Sigmoid colon (tissue), 4 donors: ENCODE data around the gene POU2F3.

Experiments used
- POLR2A ChIP-seq, 2 donors: fragments of 450-650 bp; IDR thresholded peaks; one replicate each; pipeline ENCODE4 v1.6.1; 2016; ENCODE audit warnings: antibody characterized with exemption in 2 of 2, mild to moderate bottlenecking in 2 of 2, moderate library complexity in 2 of 2
- POLR2AphosphoS5 ChIP-seq, 4 donors: sonication (generic); formaldehyde crosslinking; IDR thresholded peaks; one replicate each; pipeline ENCODE4 v1.6.1; 2017; ENCODE audit warnings: antibody characterized with exemption in 4 of 4
- TF ChIP-seq, protein P1 (sequence below), 4 experiments: fragments of 450-650 bp in 3 of 4; fragments of 200-600 bp in 1 of 4; IDR thresholded peaks; one replicate each; pipeline ENCODE4 v1.5.1; 2016 to 2019; ENCODE audit warnings: antibody characterized with exemption in 4 of 4, mild to moderate bottlenecking in 3 of 4, moderate library complexity in 2 of 4

DNA sequence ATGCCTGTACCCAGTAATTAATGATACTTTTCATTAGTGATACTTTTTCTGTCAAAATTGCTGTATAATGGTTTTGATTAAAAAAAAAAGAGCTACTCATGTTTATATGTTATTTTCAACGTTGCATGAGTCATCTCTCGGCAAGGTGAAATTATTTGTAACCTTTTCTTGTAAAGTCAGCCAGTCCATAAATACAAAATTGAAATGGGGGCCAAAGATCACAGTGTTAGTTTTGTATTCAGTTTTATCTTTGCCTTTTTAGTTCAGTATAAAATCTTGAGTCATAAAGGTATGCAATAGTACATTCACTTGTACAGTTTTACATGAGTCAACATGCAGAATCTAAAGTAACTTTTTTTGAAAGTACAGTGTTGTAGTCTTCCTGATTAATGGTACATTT lies 100.6 kb downstream of the POU2F3 start:
- TF ChIP-seq, protein P1, sequence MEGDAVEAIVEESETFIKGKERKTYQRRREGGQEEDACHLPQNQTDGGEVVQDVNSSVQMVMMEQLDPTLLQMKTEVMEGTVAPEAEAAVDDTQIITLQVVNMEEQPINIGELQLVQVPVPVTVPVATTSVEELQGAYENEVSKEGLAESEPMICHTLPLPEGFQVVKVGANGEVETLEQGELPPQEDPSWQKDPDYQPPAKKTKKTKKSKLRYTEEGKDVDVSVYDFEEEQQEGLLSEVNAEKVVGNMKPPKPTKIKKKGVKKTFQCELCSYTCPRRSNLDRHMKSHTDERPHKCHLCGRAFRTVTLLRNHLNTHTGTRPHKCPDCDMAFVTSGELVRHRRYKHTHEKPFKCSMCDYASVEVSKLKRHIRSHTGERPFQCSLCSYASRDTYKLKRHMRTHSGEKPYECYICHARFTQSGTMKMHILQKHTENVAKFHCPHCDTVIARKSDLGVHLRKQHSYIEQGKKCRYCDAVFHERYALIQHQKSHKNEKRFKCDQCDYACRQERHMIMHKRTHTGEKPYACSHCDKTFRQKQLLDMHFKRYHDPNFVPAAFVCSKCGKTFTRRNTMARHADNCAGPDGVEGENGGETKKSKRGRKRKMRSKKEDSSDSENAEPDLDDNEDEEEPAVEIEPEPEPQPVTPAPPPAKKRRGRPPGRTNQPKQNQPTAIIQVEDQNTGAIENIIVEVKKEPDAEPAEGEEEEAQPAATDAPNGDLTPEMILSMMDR (IDR thresholded peaks at IDR 0.05) = no peak
- TF ChIP-seq POLR2AphosphoS5 (IDR thresholded peaks at IDR 0.05) (no peak), POLR2A (IDR thresholded peaks at IDR 0.05) (no peak)
